ENCODE measurements around the gene SLC2A1.

SLC2A1 gene

DNA sequence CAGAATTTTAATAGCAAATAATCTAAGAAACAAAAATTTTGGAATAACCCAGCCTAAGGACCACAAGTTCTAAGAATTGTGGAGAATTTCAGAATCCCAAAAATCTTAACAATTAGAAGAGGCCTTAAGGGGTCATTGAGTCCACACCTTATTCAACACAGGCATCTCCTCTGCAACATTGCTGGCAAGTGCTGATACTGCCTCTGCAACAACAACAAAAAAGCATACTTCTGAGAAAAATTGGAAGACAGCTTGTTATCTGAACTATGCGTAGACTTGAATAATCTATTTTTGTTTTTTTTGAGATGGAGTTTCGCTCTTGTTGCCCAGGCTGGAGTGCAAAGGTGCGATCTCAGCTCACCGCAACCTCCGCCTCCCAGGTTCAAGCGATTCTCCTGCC, 24.0 kb upstream of the SLC2A1 start:
- H3K4ac ChIP-seq (ENCODE audit: low read depth, low read length), result no peak overlapping the region
- H3K79me1 ChIP-seq (ENCODE audit: low read length), result no peaks in the 10 kb centered on the region
- no peak overlapping the region for H3K27ac ChIP-seq (ENCODE audit: low read depth, low read length)
- no peak overlapping the region for H3K23ac ChIP-seq (ENCODE audit: low read length)
- no peak overlapping the region for H2AK5ac ChIP-seq (ENCODE audit: low read length)
- peaks cover 26% of the 10 kb centered on the region for H3K4me1 ChIP-seq (ENCODE audit: control insufficient read depth, low read depth, low read length)
- no peak overlapping the region for H3K18ac ChIP-seq (ENCODE audit: low read length)
- WGBS (ENCODE audit: extremely low coverage, insufficient coverage, low lambda C conversion rate), result no CpG with 5 or more reads among the region's 6 CpGs
- no peaks in the 10 kb centered on the region for H3K27me3 ChIP-seq (ENCODE audit: insufficient read depth, low read length, poor library complexity)
- H4K8ac ChIP-seq (ENCODE audit: low read depth, low read length), result no peak overlapping the region
- no peaks in the 10 kb centered on the region for H3K36me3 ChIP-seq (ENCODE audit: control insufficient read depth, insufficient read depth, low read length)
- DNase-seq, result no peak
- no peak overlapping the region for H3K56ac ChIP-seq (ENCODE audit: low read length)
- H2BK120ac ChIP-seq (ENCODE audit: low read depth, low read length), result no peak overlapping the region
- H3K4me3 ChIP-seq (ENCODE audit: low read length), result no peak overlapping the region
- no peak overlapping the region for H4K5ac ChIP-seq (ENCODE audit: low read length)
- no peak overlapping the region for H3K4me2 ChIP-seq (ENCODE audit: low read length)
- H3K9ac ChIP-seq (ENCODE audit: low read length), result no peak overlapping the region
- no peak overlapping the region for H2BK15ac ChIP-seq (replicated peaks; ENCODE audit: low read depth)
- H3K79me2 ChIP-seq (ENCODE audit: control insufficient read depth, insufficient read depth, low read length), result no peaks in the 10 kb centered on the region
- H2BK5ac ChIP-seq (ENCODE audit: low read length), result no peak overlapping the region

DNA sequence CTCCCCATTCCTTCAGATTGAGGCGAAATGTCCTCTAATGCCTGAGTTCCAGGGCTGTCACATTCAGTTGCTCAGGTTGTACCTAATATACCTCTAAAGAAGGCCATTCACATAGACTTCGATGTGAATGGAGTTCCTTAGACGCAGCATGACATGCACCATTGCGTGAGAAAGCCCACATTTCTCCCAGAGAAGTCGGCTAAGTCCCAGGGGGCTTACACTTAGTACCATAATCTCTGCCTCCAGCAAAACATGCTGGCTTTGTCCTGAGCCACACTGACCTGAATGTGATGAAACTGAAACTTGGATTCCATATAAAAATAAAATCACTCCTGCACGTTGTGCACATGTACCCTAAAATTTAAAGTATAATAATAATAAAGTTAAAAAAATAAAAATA, 23.2 kb upstream of the SLC2A1 start:
- no CpG with 5 or more reads among the region's 6 CpGs for WGBS (ENCODE audit: extremely low coverage, insufficient coverage, low lambda C conversion rate)
- H3K4me1 ChIP-seq (ENCODE audit: control insufficient read depth, low read depth, low read length), result peaks cover 26% of the 10 kb centered on the region
- H3K56ac ChIP-seq (ENCODE audit: low read length), result no peak overlapping the region
- no peak overlapping the region for H4K5ac ChIP-seq (ENCODE audit: low read length)
- H2AK5ac ChIP-seq (ENCODE audit: low read length), result peak overlapping the region; percentile 84
- H3K27ac ChIP-seq (ENCODE audit: low read depth, low read length), result no peak overlapping the region
- no peak overlapping the region for H4K8ac ChIP-seq (ENCODE audit: low read depth, low read length)
- H3K79me1 ChIP-seq (ENCODE audit: low read length), result no peaks in the 10 kb centered on the region
- H3K9ac ChIP-seq (ENCODE audit: low read length), result no peak overlapping the region
- H2BK15ac ChIP-seq (replicated peaks; ENCODE audit: low read depth), result no peak overlapping the region
- no peak overlapping the region for H2BK120ac ChIP-seq (ENCODE audit: low read depth, low read length)
- H3K4me3 ChIP-seq (ENCODE audit: low read length), result no peak overlapping the region
- no peak overlapping the region for H3K18ac ChIP-seq (ENCODE audit: low read length)
- H2BK5ac ChIP-seq (ENCODE audit: low read length), result no peak overlapping the region
- DNase-seq, result no peak
- H3K4me2 ChIP-seq (ENCODE audit: low read length), result no peak overlapping the region
- H3K23ac ChIP-seq (ENCODE audit: low read length), result no peak overlapping the region
- no peaks in the 10 kb centered on the region for H3K27me3 ChIP-seq (ENCODE audit: insufficient read depth, low read length, poor library complexity)
- H3K36me3 ChIP-seq (ENCODE audit: control insufficient read depth, insufficient read depth, low read length), result no peaks in the 10 kb centered on the region
- H3K79me2 ChIP-seq (ENCODE audit: control insufficient read depth, insufficient read depth, low read length), result no peaks in the 10 kb centered on the region
- no peak overlapping the region for H3K4ac ChIP-seq (ENCODE audit: low read depth, low read length)

DNA sequence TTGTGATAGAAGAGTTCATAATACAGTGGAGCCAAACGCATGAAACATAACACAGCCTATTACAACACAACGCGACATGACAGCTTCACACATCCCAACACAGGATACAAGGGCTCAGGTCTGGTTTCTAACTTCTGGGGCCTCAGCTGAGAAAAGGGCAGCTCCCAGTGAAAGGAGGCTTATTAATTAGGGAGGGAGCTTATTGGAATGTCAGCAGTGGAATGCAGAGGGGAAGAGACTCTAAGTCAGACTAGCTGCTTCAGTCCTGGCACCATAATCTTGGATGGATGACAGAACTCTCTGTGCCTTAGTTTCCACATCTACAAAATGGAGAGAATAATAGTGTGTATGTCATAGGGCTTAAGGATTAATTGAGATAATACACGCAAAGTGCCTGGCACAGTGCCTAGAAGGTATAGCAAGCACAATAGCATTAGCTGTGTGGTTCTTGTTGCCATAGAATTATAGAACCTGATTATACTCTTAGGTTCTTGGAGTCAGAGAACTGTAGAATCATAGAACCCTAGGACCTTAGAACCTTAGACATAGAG, 22.7 kb upstream of the SLC2A1 start:
- no peak overlapping the region for H3K4me2 ChIP-seq (ENCODE audit: low read length)
- no peak overlapping the region for H2BK15ac ChIP-seq (replicated peaks; ENCODE audit: low read depth)
- H3K9ac ChIP-seq (ENCODE audit: low read length), result no peak overlapping the region
- no peak overlapping the region for H4K5ac ChIP-seq (ENCODE audit: low read length)
- H2BK120ac ChIP-seq (ENCODE audit: low read depth, low read length), result peak overlapping the region; percentile 29
- H3K23ac ChIP-seq (ENCODE audit: low read length), result no peak overlapping the region
- no peak overlapping the region for H3K4me3 ChIP-seq (ENCODE audit: low read length)
- no peak overlapping the region for H3K56ac ChIP-seq (ENCODE audit: low read length)
- WGBS (ENCODE audit: extremely low coverage, insufficient coverage, low lambda C conversion rate), result no CpG with 5 or more reads among the region's 4 CpGs
- no peak overlapping the region for H2BK5ac ChIP-seq (ENCODE audit: low read length)
- DNase-seq, result peak; percentile 58
- no peak overlapping the region for H3K27ac ChIP-seq (ENCODE audit: low read depth, low read length)
- H3K4me1 ChIP-seq (ENCODE audit: control insufficient read depth, low read depth, low read length), result peaks cover 26% of the 10 kb centered on the region
- H3K36me3 ChIP-seq (ENCODE audit: control insufficient read depth, insufficient read depth, low read length), result no peaks in the 10 kb centered on the region
- no peak overlapping the region for H4K8ac ChIP-seq (ENCODE audit: low read depth, low read length)
- peak overlapping the region; percentile 18 for H3K18ac ChIP-seq (ENCODE audit: low read length)
- H2AK5ac ChIP-seq (ENCODE audit: low read length), result no peak overlapping the region
- no peaks in the 10 kb centered on the region for H3K79me2 ChIP-seq (ENCODE audit: control insufficient read depth, insufficient read depth, low read length)
- H3K4ac ChIP-seq (ENCODE audit: low read depth, low read length), result peak overlapping the region; percentile 64
- no peaks in the 10 kb centered on the region for H3K79me1 ChIP-seq (ENCODE audit: low read length)
- H3K27me3 ChIP-seq (ENCODE audit: insufficient read depth, low read length, poor library complexity), result no peaks in the 10 kb centered on the region

DNA sequence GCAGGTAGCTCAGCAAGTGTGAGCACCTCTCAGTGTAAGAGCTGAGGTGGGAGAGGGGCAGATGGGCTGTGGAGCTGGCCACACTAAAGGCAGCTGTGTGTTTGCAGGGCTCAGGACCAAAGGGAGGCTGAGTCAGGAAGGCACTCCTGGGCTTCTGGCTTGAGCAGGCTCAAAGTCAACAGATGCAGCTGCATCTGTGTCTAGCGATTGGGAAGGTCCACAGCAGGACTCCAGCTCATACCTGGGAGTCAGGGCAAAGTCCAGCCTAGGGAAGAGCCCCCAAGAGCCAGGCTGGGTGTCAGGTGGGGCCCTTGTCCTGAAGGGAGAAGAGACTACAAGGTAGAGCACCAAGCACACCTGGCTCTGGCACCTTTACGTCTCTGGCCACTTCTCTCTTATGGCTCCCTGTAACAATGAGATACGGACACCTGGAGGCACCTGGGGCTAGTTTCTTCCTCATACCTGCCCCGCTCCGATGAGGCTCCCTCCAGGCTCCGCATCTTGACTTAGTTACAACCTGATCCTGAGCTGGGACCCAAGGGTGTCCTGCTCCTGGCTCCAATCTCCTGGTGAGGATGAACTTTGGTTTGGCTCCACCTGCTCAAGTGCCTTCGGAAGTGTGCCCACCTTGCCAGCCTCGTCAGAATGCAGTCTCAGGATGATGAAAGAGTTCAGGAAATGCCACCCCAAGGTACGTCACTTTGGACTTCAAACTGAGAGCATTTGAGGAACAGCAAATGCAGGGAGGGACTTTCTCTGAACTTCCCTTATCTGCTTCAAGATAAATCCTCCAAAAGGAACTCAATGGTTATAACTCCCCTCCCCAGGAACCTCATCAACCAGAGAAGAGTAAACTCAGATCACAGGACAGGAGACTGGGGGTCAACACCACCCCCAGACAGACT, 21.5 kb upstream of the SLC2A1 start:
- Histone ChIP-seq H2AK5ac (ENCODE audit: low read length) (peak overlapping the region; percentile 73), H2BK15ac (replicated peaks; ENCODE audit: low read depth) (no peak overlapping the region), H3K4me1 (ENCODE audit: control insufficient read depth, low read depth, low read length) (peaks cover 26% of the 10 kb centered on the region), H3K9ac (ENCODE audit: low read length) (no peak overlapping the region), H3K4ac (ENCODE audit: low read depth, low read length) (peak overlapping the region; percentile 74), H4K5ac (ENCODE audit: low read length) (no peak overlapping the region), H4K8ac (ENCODE audit: low read depth, low read length) (no peak overlapping the region), H3K36me3 (ENCODE audit: control insufficient read depth, insufficient read depth, low read length) (no peaks in the 10 kb centered on the region), H3K23ac (ENCODE audit: low read length) (peak overlapping the region; percentile 80), H3K79me1 (ENCODE audit: low read length) (no peaks in the 10 kb centered on the region), H2BK120ac (ENCODE audit: low read depth, low read length) (no peak overlapping the region), H3K56ac (ENCODE audit: low read length) (peak overlapping the region; percentile 81), H3K4me3 (ENCODE audit: low read length) (no peak overlapping the region), H3K27me3 (ENCODE audit: insufficient read depth, low read length, poor library complexity) (no peaks in the 10 kb centered on the region), H3K4me2 (ENCODE audit: low read length) (no peak overlapping the region), H3K27ac (ENCODE audit: low read depth, low read length) (no peak overlapping the region), H3K18ac (ENCODE audit: low read length) (peak overlapping the region; percentile 45), H2BK5ac (ENCODE audit: low read length) (peak overlapping the region; percentile 81), H3K79me2 (ENCODE audit: control insufficient read depth, insufficient read depth, low read length) (no peaks in the 10 kb centered on the region)
- WGBS (ENCODE audit: extremely low coverage, insufficient coverage, low lambda C conversion rate), result no CpG with 5 or more reads among the region's 9 CpGs
- no peak for DNase-seq

DNA sequence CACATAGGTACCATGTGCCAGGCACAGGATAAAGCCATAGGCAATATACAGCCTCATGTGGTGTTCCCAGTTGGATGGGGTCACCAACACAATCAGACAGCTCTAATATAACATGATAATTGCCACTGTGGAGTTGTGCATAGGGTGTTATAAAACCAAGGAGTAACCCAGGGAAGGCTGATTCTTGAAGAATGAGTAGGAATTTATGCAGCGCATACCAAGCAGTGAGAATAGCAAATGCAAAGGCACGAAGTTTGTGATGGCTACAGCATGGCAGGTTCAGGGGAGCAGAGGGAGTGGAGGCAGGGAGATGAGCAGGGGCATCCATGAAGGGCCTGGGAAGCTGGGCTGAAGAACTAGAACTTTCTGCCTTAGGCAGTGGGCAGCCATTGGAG, 20.4 kb upstream of the SLC2A1 start:
- H3K56ac ChIP-seq (ENCODE audit: low read length), result peak overlapping the region; percentile 67
- no CpG with 5 or more reads among the region's 2 CpGs for WGBS (ENCODE audit: extremely low coverage, insufficient coverage, low lambda C conversion rate)
- H3K4me1 ChIP-seq (ENCODE audit: control insufficient read depth, low read depth, low read length), result peaks cover 26% of the 10 kb centered on the region
- no peak overlapping the region for H3K4me2 ChIP-seq (ENCODE audit: low read length)
- H3K23ac ChIP-seq (ENCODE audit: low read length), result no peak overlapping the region
- H2BK5ac ChIP-seq (ENCODE audit: low read length), result no peak overlapping the region
- peak overlapping the region; percentile 30 for H2AK5ac ChIP-seq (ENCODE audit: low read length)
- no peak overlapping the region for H2BK15ac ChIP-seq (replicated peaks; ENCODE audit: low read depth)
- H3K18ac ChIP-seq (ENCODE audit: low read length), result peak overlapping the region; percentile 56
- H3K36me3 ChIP-seq (ENCODE audit: control insufficient read depth, insufficient read depth, low read length), result no peaks in the 10 kb centered on the region
- no peak overlapping the region for H3K4ac ChIP-seq (ENCODE audit: low read depth, low read length)
- no peak overlapping the region for H3K4me3 ChIP-seq (ENCODE audit: low read length)
- H3K27ac ChIP-seq (ENCODE audit: low read depth, low read length), result peak overlapping the region; percentile 46
- no peaks in the 10 kb centered on the region for H3K27me3 ChIP-seq (ENCODE audit: insufficient read depth, low read length, poor library complexity)
- no peaks in the 10 kb centered on the region for H3K79me2 ChIP-seq (ENCODE audit: control insufficient read depth, insufficient read depth, low read length)
- H4K5ac ChIP-seq (ENCODE audit: low read length), result no peak overlapping the region
- no peak overlapping the region for H3K9ac ChIP-seq (ENCODE audit: low read length)
- H2BK120ac ChIP-seq (ENCODE audit: low read depth, low read length), result peak overlapping the region; percentile 39
- H4K8ac ChIP-seq (ENCODE audit: low read depth, low read length), result no peak overlapping the region
- H3K79me1 ChIP-seq (ENCODE audit: low read length), result no peaks in the 10 kb centered on the region
- peak; percentile 74 for DNase-seq

Data from mesendoderm (in vitro differentiated cells).